Activated naive CD8-positive, alpha-beta T cell treated with anti-CD3 and anti-CD28 coated beads for 36 hours (primary cell): ENCODE results near the gene RARRES2. TPM values are rescaled to one million over a fixed set of nuclear protein-coding genes. Genes with fewer than 3 reads are reported as not detected.

Source experiments
- DNase-seq: peaks from one replicate; pipeline ENCODE4 v3.0.0; 2021
- H3K27ac Mint-ChIP-seq: one replicate; pipeline ENCODE4 v1.8.0; 2022; ENCODE audit warnings: mild to moderate bottlenecking, moderate library complexity, mixed read lengths
- H3K27me3 Mint-ChIP-seq: one replicate; pipeline ENCODE4 v1.8.0; 2022; ENCODE audit warnings: mild to moderate bottlenecking, mixed read lengths
- H3K36me3 Mint-ChIP-seq: one replicate; pipeline ENCODE4 v1.8.0; 2021; ENCODE audit warnings: mild to moderate bottlenecking, mixed read lengths
- H3K4me1 Mint-ChIP-seq: one replicate; pipeline ENCODE4 v1.8.0; 2021; ENCODE audit warnings: mixed read lengths
- H3K4me3 Mint-ChIP-seq: one replicate; pipeline ENCODE4 v1.8.0; 2022; ENCODE audit warnings: mild to moderate bottlenecking, moderate library complexity, mixed read lengths
- H3K9me3 Mint-ChIP-seq: one replicate; pipeline ENCODE4 v1.8.0; 2022; ENCODE audit warnings: mixed read lengths
- total RNA-seq, 2 experiments: library from RNA; stranded (reverse); gene quantifications; one replicate each; pipeline ENCODE4 v1.2.3, GENCODE V29; 2021

The RARRES2 gene
- total RNA-seq, 2 experiments from 2014 or later: not detected

DNA sequence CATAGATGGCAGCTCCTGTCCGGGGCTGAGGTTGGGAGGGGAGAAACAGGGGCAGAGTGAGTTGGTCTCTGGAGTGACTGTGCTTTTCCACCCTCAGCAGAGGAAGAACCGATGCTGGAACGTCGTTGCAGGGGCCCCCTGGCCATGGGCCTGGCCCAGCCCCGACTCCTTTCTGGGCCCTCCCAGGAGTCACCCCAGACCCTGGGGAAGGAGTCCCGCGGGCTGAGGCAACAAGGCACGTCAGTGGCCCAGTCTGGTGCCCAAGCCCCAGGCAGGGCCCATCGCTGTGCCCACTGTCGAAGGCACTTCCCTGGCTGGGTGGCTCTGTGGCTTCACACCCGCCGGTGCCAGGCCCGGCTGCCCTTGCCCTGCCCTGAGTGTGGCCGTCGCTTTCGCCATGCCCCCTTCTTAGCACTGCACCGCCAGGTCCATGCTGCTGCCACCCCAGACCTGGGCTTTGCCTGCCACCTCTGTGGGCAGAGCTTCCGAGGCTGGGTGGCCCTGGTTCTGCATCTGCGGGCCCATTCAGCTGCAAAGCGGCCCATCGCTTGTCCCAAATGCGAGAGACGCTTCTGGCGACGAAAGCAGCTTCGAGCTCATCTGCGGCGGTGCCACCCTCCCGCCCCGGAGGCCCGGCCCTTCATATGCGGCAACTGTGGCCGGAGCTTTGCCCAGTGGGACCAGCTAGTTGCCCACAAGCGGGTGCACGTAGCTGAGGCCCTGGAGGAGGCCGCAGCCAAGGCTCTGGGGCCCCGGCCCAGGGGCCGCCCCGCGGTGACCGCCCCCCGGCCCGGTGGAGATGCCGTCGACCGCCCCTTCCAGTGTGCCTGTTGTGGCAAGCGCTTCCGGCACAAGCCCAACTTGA is 29.9 kb upstream of the RARRES2 start:
- Mint-ChIP-seq H3K27ac (no peak overlapping the region), H3K9me3 (no peaks in the 10 kb centered on the region), H3K4me1 (peaks cover 44% of the 10 kb centered on the region), H3K4me3 (peak overlapping the region; percentile 93), H3K36me3 (peaks cover 18% of the 10 kb centered on the region), H3K27me3 (no peaks in the 10 kb centered on the region)
- DNase-seq: no peak

- no peaks in the 10 kb centered on the region for H3K9me3 Mint-ChIP-seq
- DNase-seq: no peak
- peaks cover 19% of the 10 kb centered on the region for H3K36me3 Mint-ChIP-seq
- H3K4me3 Mint-ChIP-seq: peak overlapping the region; percentile 93
- H3K27me3 Mint-ChIP-seq: no peaks in the 10 kb centered on the region
- peak overlapping the region; percentile 54 for H3K27ac Mint-ChIP-seq
- peaks cover 44% of the 10 kb centered on the region for H3K4me1 Mint-ChIP-seq
These were observed 29.2 kb upstream of the RARRES2 start for GRCh38 chr7:150370612-150371071.

DNA sequence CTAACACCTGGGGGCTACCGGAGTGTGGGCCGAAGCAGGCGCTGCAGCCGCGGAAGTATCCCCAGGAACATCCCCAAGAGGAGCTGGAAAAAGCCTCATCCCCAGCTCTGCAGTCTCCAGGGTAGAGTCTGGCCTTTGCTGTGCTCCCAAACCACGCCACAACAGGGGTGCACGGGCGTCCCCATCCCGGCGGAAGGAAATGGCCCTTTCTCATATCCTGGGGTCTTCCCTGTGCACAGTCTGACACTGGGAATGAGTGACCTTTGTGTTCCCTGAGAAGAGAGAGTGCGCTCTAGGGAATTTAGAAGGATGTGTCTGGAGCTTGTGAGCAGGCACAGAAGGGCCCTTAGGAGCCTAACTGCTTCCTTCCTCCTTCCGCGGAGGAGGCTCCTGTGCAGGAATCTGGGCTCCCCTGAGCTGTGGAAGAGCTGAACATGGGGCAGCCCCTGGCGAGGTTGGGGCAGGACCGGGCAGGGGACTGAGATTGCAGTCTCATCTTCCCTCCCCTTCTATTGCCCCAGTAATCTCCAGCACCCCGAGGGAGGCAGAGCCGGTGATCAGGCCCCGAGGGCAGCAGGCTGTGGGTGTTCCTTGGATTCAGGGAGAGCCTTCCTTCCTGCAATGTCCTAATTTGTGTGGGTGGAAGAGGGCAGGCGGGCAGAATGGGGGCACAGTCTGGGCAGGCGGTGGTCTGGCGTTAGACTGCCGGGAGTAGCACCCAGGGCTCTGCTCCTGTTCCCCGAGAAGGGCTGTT is 28.5 kb upstream of the RARRES2 start:
- DNase-seq: no peak
- Mint-ChIP-seq H3K27me3 (no peaks in the 10 kb centered on the region), H3K4me3 (peak overlapping the region; percentile 93), H3K27ac (peak overlapping the region; percentile 95), H3K9me3 (no peaks in the 10 kb centered on the region), H3K36me3 (peaks cover 19% of the 10 kb centered on the region), H3K4me1 (peaks cover 41% of the 10 kb centered on the region)

DNA sequence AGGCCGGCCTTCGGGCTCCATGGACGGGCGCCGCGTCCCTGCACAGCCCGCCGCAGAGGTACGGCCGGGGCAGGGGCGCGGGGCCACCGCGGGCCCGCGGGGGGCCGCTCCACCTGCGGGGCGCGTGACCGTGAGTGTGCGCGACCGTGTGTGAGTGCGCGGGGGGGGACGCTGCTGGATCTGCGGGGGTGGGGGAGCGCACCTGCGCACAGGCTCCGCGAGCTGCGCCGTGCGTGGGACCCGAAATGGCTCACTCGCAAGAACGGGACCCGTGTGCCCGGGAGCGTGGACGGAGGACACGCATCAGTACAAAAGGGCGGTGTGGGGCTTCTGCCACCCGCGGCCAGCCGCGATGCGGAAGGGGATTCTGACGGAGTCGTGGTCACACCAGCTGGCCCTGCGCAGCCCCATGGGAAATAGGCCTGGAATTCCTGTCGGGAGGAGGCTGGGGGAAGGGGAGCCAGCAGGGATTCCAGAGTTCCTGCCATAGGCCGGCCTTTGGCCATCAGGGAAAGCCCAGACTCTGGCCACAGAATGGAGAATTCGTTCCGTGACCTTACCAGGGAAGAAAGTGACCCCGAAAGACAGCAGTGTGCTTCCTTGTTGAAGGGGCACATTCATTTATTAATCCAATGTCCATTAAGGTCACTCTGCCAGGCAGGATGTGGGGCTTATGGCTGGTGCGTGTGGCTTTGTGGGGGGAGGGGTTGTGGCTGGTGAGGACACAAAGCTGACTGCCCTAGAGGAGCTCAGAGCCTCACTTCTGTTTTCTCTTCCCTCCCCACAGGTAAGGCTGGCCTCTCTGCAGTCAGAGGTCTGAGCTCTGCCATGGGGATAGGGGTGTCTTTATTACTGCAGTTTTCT is 27.7 kb upstream of the RARRES2 start:
- peaks cover 45% of the 10 kb centered on the region for H3K4me1 Mint-ChIP-seq
- DNase-seq: peak; percentile 45
- peak overlapping the region; percentile 95 for H3K27ac Mint-ChIP-seq
- H3K27me3 Mint-ChIP-seq: no peaks in the 10 kb centered on the region
- H3K4me3 Mint-ChIP-seq: peak overlapping the region; percentile 93
- peaks cover 15% of the 10 kb centered on the region for H3K36me3 Mint-ChIP-seq
- H3K9me3 Mint-ChIP-seq: no peaks in the 10 kb centered on the region

DNA sequence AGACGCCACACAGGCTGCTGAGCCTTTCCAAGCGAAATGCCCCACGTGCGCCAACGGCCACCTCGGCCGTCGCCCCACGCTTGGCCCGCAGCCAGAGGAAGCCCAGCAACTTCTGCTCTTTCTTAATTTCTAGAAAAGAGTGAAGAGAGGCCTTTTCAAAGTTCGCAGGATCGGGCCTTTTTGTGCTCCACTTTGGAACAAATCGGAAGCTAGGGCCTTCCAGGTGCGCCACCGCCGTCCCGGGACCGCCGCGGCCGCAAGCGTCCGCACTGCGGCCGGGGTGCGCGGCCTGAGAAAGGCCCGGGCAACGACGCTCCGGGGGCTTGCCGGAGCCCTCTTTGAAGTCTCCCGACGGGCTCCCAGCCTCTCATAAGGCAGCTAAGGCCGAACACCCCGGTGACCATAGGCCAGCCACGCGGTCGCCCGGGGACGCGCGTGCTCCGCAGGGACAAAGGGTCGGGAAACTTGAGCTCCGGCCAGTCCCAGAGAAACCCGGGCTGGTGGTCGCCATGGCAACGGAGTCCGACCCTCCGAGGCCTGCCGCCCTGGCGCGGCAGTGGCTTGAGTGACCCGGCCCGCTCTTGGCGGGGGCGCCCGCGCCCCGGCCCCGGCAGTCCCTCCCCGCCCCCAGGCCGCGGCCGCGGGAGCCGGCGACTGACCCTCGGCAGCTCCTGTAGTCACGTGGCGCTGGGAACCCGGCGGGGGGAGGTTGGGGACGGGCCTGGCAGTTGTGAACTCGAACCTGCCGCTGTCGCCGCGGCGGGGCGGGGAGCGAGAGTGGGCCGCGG is 26.9 kb upstream of the RARRES2 start, which contains the start of gene REPIN1:
TSS of gene REPIN1 (plus strand) at position 727 of the 788 bp plus-strand sequence. CDS start 890 bp downstream, outside the sequence.
- peak within 1 kb of the TSS; percentile 95 for H3K27ac Mint-ChIP-seq
- H3K4me3 Mint-ChIP-seq: peak within 1 kb of the TSS; percentile 93
- no peaks in the 10 kb centered on the region for H3K9me3 Mint-ChIP-seq
- H3K36me3 Mint-ChIP-seq: peaks cover 9% of the 10 kb centered on the region
- no peaks in the 10 kb centered on the region for H3K27me3 Mint-ChIP-seq
- DNase-seq: peak; percentile 84
- H3K4me1 Mint-ChIP-seq: peaks cover 43% of the 10 kb centered on the region

DNA sequence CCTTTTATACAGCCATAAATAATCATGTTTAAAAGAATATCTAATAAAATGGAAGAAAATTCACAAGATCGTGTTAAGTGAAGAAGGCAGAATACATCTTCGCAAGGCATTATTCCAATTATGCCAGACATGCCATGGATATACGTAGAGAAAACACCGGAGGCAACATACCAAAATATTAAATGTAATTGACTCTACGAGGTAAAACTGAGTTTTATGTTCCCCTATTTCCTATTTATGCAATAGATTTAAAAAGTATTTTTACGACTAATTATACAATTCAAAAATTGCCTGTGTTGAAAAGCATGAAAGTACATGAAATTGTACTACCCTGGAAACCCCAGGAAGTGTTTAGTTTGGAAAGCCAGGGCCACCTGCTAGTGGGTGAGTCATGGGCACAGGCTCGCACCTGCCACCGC is 26.3 kb upstream of the RARRES2 start:
- Mint-ChIP-seq H3K27ac (peak overlapping the region; percentile 94), H3K4me1 (peaks cover 41% of the 10 kb centered on the region), H3K27me3 (no peaks in the 10 kb centered on the region), H3K9me3 (no peaks in the 10 kb centered on the region), H3K36me3 (peaks cover 7% of the 10 kb centered on the region), H3K4me3 (peak overlapping the region; percentile 83)
- no peak for DNase-seq

DNA sequence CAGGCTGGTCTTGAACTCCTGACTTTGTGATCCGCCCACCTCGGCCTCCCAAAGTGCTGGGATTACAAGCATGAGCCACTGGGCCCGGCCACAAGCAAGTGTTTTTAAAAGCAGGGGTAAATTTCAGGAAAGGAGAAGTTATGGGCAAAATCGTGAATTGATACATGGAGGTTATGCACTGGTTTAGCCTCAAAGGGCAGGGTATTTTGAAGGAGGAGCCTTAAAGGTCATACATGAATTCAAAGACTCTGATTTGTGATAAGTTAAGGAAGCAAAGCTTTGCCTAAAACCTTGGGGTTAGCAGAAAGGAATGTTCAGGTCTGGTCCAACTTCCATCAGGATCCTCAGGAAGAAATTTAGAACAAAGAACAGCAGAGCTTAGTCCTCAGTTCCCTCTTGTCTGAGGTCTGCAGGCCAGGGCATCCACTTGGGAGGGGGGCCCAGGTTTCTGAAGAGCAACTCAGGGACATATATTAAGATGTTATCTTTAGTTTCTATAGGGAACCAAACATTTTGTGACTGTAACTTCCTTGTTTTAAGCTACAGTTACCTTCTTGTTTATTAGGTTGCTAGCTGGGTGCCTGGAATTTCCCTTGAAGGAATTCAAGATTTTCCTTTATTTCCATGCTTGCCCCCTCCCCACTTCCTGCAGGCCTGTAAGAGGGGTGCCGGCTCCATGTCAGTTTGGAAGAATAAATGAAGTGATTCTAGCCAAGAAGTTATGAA is 24.4 kb upstream of the RARRES2 start:
- Mint-ChIP-seq H3K27ac (peak overlapping the region; percentile 66), H3K4me1 (peaks cover 40% of the 10 kb centered on the region), H3K4me3 (no peak overlapping the region), H3K36me3 (peaks cover 4% of the 10 kb centered on the region), H3K27me3 (no peaks in the 10 kb centered on the region), H3K9me3 (no peaks in the 10 kb centered on the region)
- DNase-seq: no peak

DNA sequence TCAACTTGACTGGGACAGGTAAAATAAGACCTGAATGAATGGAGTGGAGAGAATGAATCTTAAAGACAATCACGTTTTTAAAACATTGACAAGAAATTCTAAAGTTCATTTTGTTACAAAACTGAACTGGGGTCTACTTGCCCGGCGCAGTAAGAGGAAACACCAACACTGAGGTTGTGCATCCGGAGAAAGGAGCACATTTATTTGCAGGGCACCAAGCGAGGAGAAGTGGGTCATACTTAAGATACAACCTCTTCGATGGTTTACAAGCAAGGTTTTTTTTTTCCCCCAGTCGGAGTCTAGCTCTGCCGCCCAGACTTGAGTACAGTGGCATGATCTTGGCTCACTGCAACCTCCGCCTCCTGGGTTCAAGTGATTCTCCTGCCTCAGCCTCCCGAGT is 23.8 kb upstream of the RARRES2 start:
- Mint-ChIP-seq H3K4me3 (no peak overlapping the region), H3K36me3 (peaks cover 4% of the 10 kb centered on the region), H3K9me3 (peaks cover under 1% of the 10 kb centered on the region), H3K27ac (peak overlapping the region; percentile 2), H3K4me1 (peaks cover 34% of the 10 kb centered on the region), H3K27me3 (no peaks in the 10 kb centered on the region)
- no peak for DNase-seq

GRCh38 chr7:150363872-150364271 is 22.4 kb upstream of the RARRES2 start:
- H3K27me3 Mint-ChIP-seq: no peaks in the 10 kb centered on the region
- H3K4me1 Mint-ChIP-seq: peaks cover 37% of the 10 kb centered on the region
- peaks cover 4% of the 10 kb centered on the region for H3K9me3 Mint-ChIP-seq
- H3K4me3 Mint-ChIP-seq: no peak overlapping the region
- H3K36me3 Mint-ChIP-seq: peaks cover 6% of the 10 kb centered on the region
- DNase-seq: no peak
- H3K27ac Mint-ChIP-seq: no peak overlapping the region

DNA sequence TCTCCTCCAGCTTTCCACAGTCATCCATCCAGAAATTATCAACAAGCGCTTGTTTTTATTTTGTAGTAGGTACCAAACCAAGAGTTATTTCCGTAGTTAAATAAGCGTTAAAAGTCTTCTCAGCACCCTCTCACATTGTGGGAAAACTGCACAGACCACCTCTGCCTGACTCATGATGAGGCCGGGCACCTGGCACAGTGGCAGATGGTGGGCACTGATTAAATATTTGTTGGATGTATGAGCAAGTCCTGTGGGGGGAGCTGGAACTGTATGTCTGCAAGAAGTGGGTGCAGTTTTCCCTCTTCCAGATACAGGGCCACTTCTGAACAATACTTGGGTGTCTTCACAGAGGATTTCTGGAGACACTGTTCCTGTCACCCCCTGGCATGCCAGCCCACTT is 21.9 kb upstream of the RARRES2 start:
- Mint-ChIP-seq H3K9me3 (peaks cover 4% of the 10 kb centered on the region), H3K27me3 (no peaks in the 10 kb centered on the region), H3K27ac (no peak overlapping the region), H3K36me3 (peaks cover 6% of the 10 kb centered on the region), H3K4me3 (no peak overlapping the region), H3K4me1 (peaks cover 42% of the 10 kb centered on the region)
- no peak for DNase-seq

GRCh38 chr7:150361807-150362621 is 20.6 kb upstream of the RARRES2 start:
- Mint-ChIP-seq H3K27ac (no peak overlapping the region), H3K4me3 (no peak overlapping the region), H3K27me3 (no peaks in the 10 kb centered on the region), H3K4me1 (peaks cover 48% of the 10 kb centered on the region), H3K9me3 (peaks cover 4% of the 10 kb centered on the region), H3K36me3 (peaks cover 6% of the 10 kb centered on the region)
- no peak for DNase-seq

GRCh38 chr7:150361402-150361801 is 20.0 kb upstream of the RARRES2 start:
- H3K4me3 Mint-ChIP-seq: no peak overlapping the region
- peaks cover 48% of the 10 kb centered on the region for H3K4me1 Mint-ChIP-seq
- no peak overlapping the region for H3K27ac Mint-ChIP-seq
- no peak for DNase-seq
- no peaks in the 10 kb centered on the region for H3K27me3 Mint-ChIP-seq
- H3K9me3 Mint-ChIP-seq: peaks cover 4% of the 10 kb centered on the region
- peaks cover 6% of the 10 kb centered on the region for H3K36me3 Mint-ChIP-seq
